ENCODE results near the gene GAST. TPM values are rescaled to one million over a fixed set of nuclear protein-coding genes. Genes with fewer than 3 reads are reported as not detected.

The GAST gene
- total RNA-seq, 1 donor from 2014 or later = not detected

GRCh38 chr17:41728056-41728455 lies 15.9 kb downstream of the GAST start:
- no peak for DNase-seq (ENCODE audit: extremely low spot score, unreplicated experiment)
- H3K27me3 Mint-ChIP-seq (ENCODE audit: unreplicated experiment) = peaks cover 28% of the 10 kb centered on the region
- no peak overlapping the region for H3K27ac Mint-ChIP-seq (ENCODE audit: unreplicated experiment)
- no peaks in the 10 kb centered on the region for H3K36me3 Mint-ChIP-seq (ENCODE audit: unreplicated experiment)
- H3K9me3 Mint-ChIP-seq (ENCODE audit: unreplicated experiment) = no peaks in the 10 kb centered on the region
- no peaks in the 10 kb centered on the region for H3K4me1 Mint-ChIP-seq (ENCODE audit: unreplicated experiment)
- H3K4me3 Mint-ChIP-seq (ENCODE audit: unreplicated experiment) = no peak overlapping the region
- TF ChIP-seq CTCF (IDR thresholded peaks at IDR 0.05) = no peak

- peaks cover 35% of the 10 kb centered on the region for H3K27me3 Mint-ChIP-seq (ENCODE audit: unreplicated experiment)
- no peak for TF ChIP-seq CTCF (IDR thresholded peaks at IDR 0.05)
- no peak overlapping the region for H3K27ac Mint-ChIP-seq (ENCODE audit: unreplicated experiment)
- peaks cover 4% of the 10 kb centered on the region for H3K4me1 Mint-ChIP-seq (ENCODE audit: unreplicated experiment)
- DNase-seq (ENCODE audit: extremely low spot score, unreplicated experiment) = no peak
- H3K36me3 Mint-ChIP-seq (ENCODE audit: unreplicated experiment) = no peaks in the 10 kb centered on the region
- no peak overlapping the region for H3K4me3 Mint-ChIP-seq (ENCODE audit: unreplicated experiment)
- H3K9me3 Mint-ChIP-seq (ENCODE audit: unreplicated experiment) = no peaks in the 10 kb centered on the region
Observed at GRCh38 chr17:41730479-41730878, 18.3 kb downstream of the GAST start.

GRCh38 chr17:41731836-41732235 lies 19.7 kb downstream of the GAST start:
- H3K27ac Mint-ChIP-seq (ENCODE audit: unreplicated experiment) = no peak overlapping the region
- H3K27me3 Mint-ChIP-seq (ENCODE audit: unreplicated experiment) = peaks cover 46% of the 10 kb centered on the region
- H3K36me3 Mint-ChIP-seq (ENCODE audit: unreplicated experiment) = no peaks in the 10 kb centered on the region
- H3K4me1 Mint-ChIP-seq (ENCODE audit: unreplicated experiment) = peaks cover 4% of the 10 kb centered on the region
- no peaks in the 10 kb centered on the region for H3K9me3 Mint-ChIP-seq (ENCODE audit: unreplicated experiment)
- no peak for TF ChIP-seq CTCF (IDR thresholded peaks at IDR 0.05)
- DNase-seq (ENCODE audit: extremely low spot score, unreplicated experiment) = no peak
- no peak overlapping the region for H3K4me3 Mint-ChIP-seq (ENCODE audit: unreplicated experiment)

GRCh38 chr17:41733348-41734138 lies 21.4 kb downstream of the GAST start:
- TF ChIP-seq CTCF (IDR thresholded peaks at IDR 0.05) = no peak
- Mint-ChIP-seq H3K27ac (ENCODE audit: unreplicated experiment) (no peak overlapping the region), H3K27me3 (ENCODE audit: unreplicated experiment) (peaks cover 58% of the 10 kb centered on the region), H3K4me1 (ENCODE audit: unreplicated experiment) (peaks cover 4% of the 10 kb centered on the region), H3K4me3 (ENCODE audit: unreplicated experiment) (peak overlapping the region; percentile 63), H3K36me3 (ENCODE audit: unreplicated experiment) (no peaks in the 10 kb centered on the region), H3K9me3 (ENCODE audit: unreplicated experiment) (no peaks in the 10 kb centered on the region)
- DNase-seq (ENCODE audit: extremely low spot score, unreplicated experiment) = no peak

- H3K9me3 Mint-ChIP-seq (ENCODE audit: unreplicated experiment) = no peaks in the 10 kb centered on the region
- TF ChIP-seq CTCF (IDR thresholded peaks at IDR 0.05) = no peak
- no peaks in the 10 kb centered on the region for H3K36me3 Mint-ChIP-seq (ENCODE audit: unreplicated experiment)
- DNase-seq (ENCODE audit: extremely low spot score, unreplicated experiment) = no peak
- peak within 1 kb of the TSS; percentile 72 for H3K4me3 Mint-ChIP-seq (ENCODE audit: unreplicated experiment)
- H3K27ac Mint-ChIP-seq (ENCODE audit: unreplicated experiment) = no peak within 1 kb of the TSS
- H3K27me3 Mint-ChIP-seq (ENCODE audit: unreplicated experiment) = peaks cover 58% of the 10 kb centered on the region
- peaks cover 4% of the 10 kb centered on the region for H3K4me1 Mint-ChIP-seq (ENCODE audit: unreplicated experiment)
Observed at GRCh38 chr17:41734139-41734948, 22.2 kb downstream of the GAST start, which contains the start of gene HAP1. HAP1 (minus strand) TSS chr17:41734643; CDS start chr17:41734634, 9 bp downstream.
